GM12874 (cell line): Measurements from ENCODE around the gene DUSP22.

Experiments
- TF ChIP-seq, protein P1 (sequence below): IDR thresholded peaks from 2 replicates; pipeline ENCODE4 v1.5.1; 2011; ENCODE audit warnings: low read depth, mild to moderate bottlenecking, control low read depth, low read length, moderate library complexity; ENCODE audit not compliant: insufficient read depth

DUSP22 gene, protein sequence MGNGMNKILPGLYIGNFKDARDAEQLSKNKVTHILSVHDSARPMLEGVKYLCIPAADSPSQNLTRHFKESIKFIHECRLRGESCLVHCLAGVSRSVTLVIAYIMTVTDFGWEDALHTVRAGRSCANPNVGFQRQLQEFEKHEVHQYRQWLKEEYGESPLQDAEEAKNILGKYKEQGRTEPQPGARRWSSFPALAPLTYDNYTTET

DNA sequence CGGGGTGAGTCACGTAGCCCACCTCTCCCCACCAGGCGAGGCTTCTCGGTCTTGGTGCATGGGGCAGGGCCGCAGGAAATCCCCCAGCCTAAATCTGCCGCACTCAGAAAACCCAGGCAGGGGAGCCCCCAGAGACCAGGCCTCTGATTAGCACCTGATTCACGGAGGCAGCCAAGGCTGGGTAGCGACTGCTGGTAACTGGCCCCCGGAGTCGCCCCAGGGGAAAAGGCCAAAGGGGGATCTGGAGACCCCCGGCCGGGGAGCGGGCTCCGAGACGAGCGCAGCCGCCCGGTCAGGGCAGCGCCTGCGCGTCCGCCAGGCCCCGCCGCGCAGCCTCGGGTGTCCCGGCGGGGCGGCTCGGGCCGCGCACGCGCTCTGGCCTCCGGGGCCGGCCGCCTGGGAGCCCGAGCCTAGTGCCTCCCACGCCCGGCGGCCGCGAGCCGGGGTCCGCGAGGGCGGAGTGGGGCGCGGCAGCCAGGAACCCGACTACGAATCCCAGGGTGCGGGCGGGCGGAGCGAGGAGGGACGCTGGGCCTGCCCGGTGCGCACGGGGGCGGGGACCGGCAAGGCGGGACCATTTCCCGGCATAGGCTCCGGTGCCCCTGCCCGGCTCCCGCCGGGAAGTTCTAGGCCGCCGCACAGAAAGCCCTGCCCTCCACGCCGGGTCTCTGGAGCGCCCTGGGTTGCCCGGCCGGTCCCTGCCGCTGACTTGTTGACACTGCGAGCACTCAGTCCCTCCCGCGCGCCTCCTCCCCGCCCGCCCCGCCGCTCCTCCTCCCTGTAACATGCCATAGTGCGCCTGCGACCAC, at the start of gene DUSP22:
TSS of gene DUSP22 (plus strand) at position 791 of the 809 bp plus-strand sequence. CDS start 53 bp downstream, outside the sequence.
- TF ChIP-seq, protein P1, sequence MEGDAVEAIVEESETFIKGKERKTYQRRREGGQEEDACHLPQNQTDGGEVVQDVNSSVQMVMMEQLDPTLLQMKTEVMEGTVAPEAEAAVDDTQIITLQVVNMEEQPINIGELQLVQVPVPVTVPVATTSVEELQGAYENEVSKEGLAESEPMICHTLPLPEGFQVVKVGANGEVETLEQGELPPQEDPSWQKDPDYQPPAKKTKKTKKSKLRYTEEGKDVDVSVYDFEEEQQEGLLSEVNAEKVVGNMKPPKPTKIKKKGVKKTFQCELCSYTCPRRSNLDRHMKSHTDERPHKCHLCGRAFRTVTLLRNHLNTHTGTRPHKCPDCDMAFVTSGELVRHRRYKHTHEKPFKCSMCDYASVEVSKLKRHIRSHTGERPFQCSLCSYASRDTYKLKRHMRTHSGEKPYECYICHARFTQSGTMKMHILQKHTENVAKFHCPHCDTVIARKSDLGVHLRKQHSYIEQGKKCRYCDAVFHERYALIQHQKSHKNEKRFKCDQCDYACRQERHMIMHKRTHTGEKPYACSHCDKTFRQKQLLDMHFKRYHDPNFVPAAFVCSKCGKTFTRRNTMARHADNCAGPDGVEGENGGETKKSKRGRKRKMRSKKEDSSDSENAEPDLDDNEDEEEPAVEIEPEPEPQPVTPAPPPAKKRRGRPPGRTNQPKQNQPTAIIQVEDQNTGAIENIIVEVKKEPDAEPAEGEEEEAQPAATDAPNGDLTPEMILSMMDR, result no peak

DNA sequence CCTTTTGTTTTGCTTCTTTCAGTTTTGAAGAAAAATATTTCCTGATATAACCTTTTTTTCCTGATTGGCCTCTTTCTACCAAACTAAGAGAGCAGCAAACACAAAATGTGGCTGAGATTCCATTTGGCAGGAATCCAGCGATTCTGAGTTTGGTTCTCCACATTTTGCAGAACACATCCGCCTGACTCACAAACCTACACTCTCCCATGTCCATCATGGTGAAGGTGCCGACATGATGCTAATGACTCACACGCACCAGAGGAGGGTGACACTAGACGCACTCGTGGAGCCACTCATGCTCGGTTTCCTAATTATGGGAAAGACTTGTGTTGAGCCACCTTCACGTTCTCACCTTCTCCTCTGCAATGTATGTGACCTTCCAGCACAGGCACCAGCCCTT, 45.9 kb upstream of the DUSP22 start:
- TF ChIP-seq, protein P1, result no peak

DNA sequence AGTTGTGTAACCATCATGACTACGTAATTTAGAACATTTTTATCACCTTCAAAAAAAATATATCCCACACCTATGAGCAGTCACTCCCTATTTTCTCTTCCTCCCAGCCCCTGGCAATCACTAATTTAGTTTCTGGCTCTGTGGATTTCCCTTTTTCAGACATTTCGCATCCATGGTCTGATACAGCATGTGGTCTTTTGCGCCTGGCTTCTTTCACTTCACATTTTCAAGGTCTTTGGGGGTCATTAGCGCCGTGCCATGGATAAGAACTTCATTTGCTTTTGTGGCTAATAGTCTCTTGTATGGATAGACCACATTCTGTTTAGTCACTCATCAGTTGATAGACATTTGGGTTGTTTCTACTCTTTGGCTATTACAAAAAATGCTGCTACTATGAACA, 44.9 kb upstream of the DUSP22 start:
- TF ChIP-seq, protein P1, result no peak

DNA sequence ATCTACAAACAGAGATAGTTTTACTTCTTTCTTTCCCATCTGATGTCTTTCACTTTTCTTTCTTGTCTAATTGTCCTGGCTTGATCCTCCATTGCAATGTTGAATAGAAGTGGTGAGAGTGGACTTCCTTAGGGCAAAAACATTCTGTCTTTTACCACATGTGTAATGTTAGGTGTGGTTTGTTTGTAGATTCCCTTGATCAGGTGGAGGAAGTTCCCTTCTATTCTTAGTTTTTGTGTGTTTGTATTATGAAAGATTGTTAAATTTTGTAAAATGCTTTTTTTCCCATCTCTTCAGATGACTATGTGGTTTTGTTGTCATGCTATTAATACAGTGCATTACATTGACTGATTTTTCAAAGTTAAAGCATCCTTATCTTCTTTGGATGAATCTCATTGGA, 41.6 kb upstream of the DUSP22 start:
- TF ChIP-seq, protein P1, result no peak

DNA sequence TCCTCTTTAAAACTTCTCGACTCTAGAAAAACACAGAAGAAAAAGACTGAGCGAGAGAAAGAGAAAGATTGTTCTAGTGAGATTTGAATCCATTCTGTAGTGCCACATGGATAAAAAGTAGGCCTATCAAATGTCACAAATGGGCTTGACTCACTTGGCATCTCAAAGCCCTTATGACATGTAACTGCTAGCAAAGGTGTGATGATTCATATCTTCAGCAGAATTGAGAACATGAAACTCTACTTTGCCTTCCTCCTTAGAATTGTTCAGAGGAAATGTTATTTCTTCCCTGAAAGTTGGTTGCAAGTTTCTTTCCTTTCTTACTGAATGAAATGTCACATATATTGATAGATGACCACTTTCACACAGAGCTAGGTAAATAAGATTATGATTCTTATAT, 40.4 kb upstream of the DUSP22 start:
- TF ChIP-seq, protein P1, result no peak

DNA sequence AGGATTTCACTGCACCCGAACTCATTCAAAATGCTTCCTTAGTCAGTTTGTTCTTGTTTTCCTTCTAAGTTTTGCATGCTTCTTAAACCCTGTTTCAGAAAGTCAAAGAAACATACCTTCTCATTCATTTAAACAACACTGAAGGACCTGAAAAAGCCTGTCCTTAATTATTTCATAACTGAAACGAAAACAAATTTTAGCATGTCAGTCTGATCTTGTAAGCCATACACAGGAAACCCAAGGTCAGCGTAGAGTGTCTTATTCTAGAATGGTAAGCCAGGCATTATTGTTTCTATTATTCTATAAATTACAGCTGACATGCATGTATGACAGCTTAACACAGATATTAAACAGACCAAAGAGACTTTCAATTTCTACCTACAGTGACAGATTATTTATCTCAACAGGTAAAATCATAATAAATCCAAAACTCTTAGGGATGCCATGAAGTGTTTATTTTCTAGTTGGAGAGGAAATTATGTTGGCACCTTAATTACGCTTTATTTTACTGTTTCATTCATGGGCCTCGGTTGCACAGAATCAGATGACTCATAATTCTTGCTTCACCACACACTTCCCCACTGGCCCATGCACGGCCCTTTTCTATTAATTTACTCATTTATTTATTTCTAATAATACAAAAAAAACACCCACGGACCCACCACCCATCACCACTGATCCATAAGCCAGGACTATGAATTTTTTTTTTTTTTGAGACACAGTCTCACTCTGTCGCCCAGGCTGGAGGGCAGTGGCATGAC, 39.3 kb upstream of the DUSP22 start:
- TF ChIP-seq, protein P1, result no peak

DNA sequence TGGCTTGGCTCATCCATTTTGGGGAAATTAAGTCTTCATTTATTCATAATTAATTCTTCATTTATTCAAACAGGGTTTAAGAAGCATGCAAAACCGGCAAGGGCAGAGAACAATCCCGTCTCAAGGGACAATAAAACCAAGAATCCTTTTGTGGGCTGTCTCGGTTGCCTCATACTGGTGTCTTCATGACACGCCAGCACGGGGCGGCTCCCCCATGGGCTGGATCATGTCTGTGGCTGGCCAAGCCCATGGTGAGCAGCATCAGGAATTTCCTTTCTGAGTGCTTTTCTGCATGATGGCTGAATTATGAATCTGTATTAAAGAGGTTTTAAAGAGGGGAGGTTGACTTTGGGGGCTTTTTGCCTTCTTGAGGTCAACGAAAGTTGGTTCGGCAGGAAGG, 38.3 kb upstream of the DUSP22 start:
- TF ChIP-seq, protein P1, result no peak
